ENCODE results near the gene ALG14. TPM values are rescaled to one million over a fixed set of nuclear protein-coding genes. Genes with fewer than 3 reads are reported as not detected.
"Not testable (repeated sequence)": the region's sequence is repeated elsewhere in the genome, so short reads cannot be mapped to it uniquely, and the experiment has no call there.

ALG14 gene
- total RNA-seq, 1 donor from 2014 or later: 4.6 TPM

GRCh38 chr1:95023399-95024043 is 49.2 kb downstream of the ALG14 start:
- Histone ChIP-seq H3K36me3 (no peaks in the 10 kb centered on the region), H3K4me3 (no peak overlapping the region), H3K27me3 (ENCODE audit: low read depth) (no peaks in the 10 kb centered on the region), H3K4me1 (peaks cover 34% of the 10 kb centered on the region), H3K9me3 (no peaks in the 10 kb centered on the region), H3K27ac (no peak overlapping the region)
- DNase-seq: no peak
- intact Hi-C loops (cut with DNase I): no loop called here
- ATAC-seq: peak in 1 of 2 donors; percentile 55
- no peak for TF ChIP-seq CTCF (IDR thresholded peaks at IDR 0.05)

DNA sequence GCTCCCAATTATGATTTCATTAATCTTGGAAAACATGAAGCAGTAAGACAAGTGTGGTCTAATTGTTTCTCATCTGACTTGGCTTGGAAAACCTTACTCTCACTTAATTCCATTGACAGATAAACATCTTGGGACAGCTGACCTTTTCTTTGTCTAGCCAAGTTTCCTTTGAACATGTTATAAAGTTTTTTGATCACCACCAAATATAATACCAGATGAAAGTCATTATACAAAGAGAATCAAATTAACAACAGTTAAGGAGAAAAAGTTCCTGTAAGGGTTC is 50.2 kb downstream of the ALG14 start:
- Histone ChIP-seq H3K36me3 (no peaks in the 10 kb centered on the region), H3K4me3 (no peak overlapping the region), H3K27me3 (ENCODE audit: low read depth) (no peaks in the 10 kb centered on the region), H3K9me3 (no peaks in the 10 kb centered on the region), H3K4me1 (peaks cover 34% of the 10 kb centered on the region), H3K27ac (peak overlapping the region; percentile 61)
- DNase-seq (no peak), ATAC-seq (no peak)
- no peak for TF ChIP-seq CTCF (IDR thresholded peaks at IDR 0.05)
- intact Hi-C loops (cut with DNase I): no loop called here

DNA sequence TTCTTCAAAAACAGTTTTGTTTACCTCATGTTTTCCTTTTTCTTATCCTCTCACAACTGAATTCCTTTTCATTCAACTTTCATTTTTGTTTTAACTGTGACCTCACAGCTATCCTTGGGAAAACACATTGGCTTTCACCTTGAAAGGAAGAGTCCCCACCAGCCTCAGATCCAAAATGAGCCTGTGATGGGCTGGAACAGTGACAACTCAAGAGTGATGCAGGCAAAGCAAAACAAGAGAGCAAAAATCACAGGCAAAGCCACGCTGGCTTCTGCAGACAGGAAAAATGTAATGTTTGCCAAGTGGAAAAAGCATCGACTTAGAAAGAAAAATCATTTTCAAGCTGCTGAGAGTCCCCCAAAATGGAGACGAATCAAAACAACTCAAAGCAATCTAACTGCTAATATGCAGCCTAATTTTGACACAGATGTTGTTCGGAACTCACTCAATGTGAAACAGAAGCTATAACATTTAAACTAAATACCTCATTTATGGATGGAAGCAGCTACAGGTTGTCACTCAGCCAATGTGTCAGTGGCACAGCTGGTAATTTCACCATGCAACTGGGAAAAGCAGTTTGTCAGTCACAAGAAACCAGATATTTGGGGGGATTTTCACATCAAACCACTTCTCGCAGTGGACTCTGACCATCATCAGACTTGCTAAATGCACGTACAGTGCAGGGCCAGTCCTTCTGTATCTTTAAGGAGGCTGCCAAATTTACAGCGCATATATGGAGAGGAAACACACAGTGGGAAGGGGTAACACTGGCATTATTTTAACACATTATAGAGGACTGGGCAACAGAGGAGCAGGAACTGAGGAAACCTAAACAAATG is 50.7 kb downstream of the ALG14 start:
- no peaks in the 10 kb centered on the region for H3K9me3 ChIP-seq
- H3K36me3 ChIP-seq: no peaks in the 10 kb centered on the region
- H3K27ac ChIP-seq: peak overlapping the region; percentile 61
- no peak for DNase-seq
- peaks cover 34% of the 10 kb centered on the region for H3K4me1 ChIP-seq
- H3K4me3 ChIP-seq: peak overlapping the region; percentile 17
- ATAC-seq: no peak
- no peak for TF ChIP-seq CTCF (IDR thresholded peaks at IDR 0.05)
- intact Hi-C loops (cut with DNase I): no loop called here
- H3K27me3 ChIP-seq (ENCODE audit: low read depth): no peaks in the 10 kb centered on the region

DNA sequence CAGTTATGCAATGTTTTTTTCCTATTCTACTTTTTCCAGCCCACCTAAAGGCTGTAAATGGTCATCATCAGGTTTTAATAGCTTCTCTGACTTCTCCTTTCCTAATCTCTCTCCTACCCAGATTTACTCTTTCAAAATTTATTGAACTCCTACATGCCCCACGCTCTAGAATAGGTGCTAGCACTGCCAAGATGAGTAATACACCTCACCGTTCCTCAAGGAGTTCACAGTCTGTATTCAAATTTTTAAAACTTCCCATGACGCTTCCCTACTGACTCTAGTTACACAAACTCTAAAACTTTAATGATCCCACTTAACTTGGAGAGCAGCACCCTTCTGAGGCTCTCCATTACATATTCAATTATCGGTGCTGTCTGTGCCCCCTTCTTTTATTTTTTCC is 51.6 kb downstream of the ALG14 start:
- Histone ChIP-seq H3K27ac (peak overlapping the region; percentile 61), H3K36me3 (no peaks in the 10 kb centered on the region), H3K4me3 (peak overlapping the region; percentile 17), H3K4me1 (peaks cover 34% of the 10 kb centered on the region), H3K27me3 (ENCODE audit: low read depth) (no peaks in the 10 kb centered on the region), H3K9me3 (no peaks in the 10 kb centered on the region)
- no peak for TF ChIP-seq CTCF (IDR thresholded peaks at IDR 0.05)
- DNase-seq: no peak
- intact Hi-C loops (cut with DNase I): no loop called here
- ATAC-seq: peak; percentile 73 to 82

DNA sequence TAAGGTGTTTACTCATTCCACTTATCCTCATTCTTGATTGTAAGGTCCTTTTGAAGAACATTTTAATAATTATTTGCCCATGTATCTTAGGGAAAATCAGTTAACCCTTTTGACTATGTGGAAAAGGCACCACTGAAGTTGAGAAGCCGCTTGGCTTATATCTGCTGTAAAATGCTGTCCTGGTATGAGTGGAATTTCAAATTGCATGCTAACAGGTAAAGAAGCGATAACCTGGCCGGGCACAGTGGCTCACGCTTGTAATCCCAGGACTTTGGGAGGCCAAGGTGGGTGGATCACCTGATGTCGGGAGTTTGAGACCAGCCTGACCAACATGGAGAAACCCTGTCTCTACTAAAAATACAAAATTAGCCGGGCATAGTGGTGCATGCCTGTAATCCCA is 53.3 kb downstream of the ALG14 start:
- intact Hi-C loops (cut with DNase I); ATAC-seq: not testable (repeated sequence)

More for the DNA sequence above, 53.3 kb downstream of the ALG14 start:
- H3K9me3 ChIP-seq; H3K27me3 ChIP-seq (ENCODE audit: low read depth); H3K27ac ChIP-seq; H3K36me3 ChIP-seq; DNase-seq; H3K4me3 ChIP-seq: not testable (repeated sequence)
- peaks cover 34% of the 10 kb centered on the region for H3K4me1 ChIP-seq
